IMR-90 (cell line): ENCODE data around the gene CYP17A1.

Source experiments
- CHD1 ChIP-seq: IDR thresholded peaks from 2 replicates; pipeline ENCODE4 v1.6.1; 2012; ENCODE audit warnings: low read depth, low read length, improper control_type of control experiment
- MAZ ChIP-seq: IDR thresholded peaks from 2 replicates; pipeline ENCODE4 v1.6.1; 2012; ENCODE audit warnings: low read depth, mild to moderate bottlenecking, low read length, improper control_type of control experiment, moderate library complexity, borderline replicate concordance
- POLR2A ChIP-seq: IDR thresholded peaks from 2 replicates; pipeline ENCODE4 v1.6.1; 2012; ENCODE audit warnings: mild to moderate bottlenecking, low read depth, low read length
- RFX5 ChIP-seq: IDR thresholded peaks from 2 replicates; pipeline ENCODE4 v1.8.0; 2012; ENCODE audit warnings: low read depth, mild to moderate bottlenecking, low read length, moderate library complexity
- TF ChIP-seq, protein P1 (sequence below): conservative IDR thresholded peaks from 2 replicates; pipeline ENCODE4 v1.5.1; 2012; ENCODE audit warnings: mild to moderate bottlenecking, low read depth, low read length, improper control_type of control experiment
- TF ChIP-seq, protein P2 (sequence below): fragments of 150-350 bp; IDR thresholded peaks from 2 replicates; pipeline ENCODE4 v1.6.1; 2017; ENCODE audit warnings: mild to moderate bottlenecking, antibody characterized with exemption, low read length, low read depth
- TF ChIP-seq, protein P3 (sequence below): fragments of 150-350 bp; IDR thresholded peaks from 2 replicates; pipeline ENCODE4 v1.6.1; 2016; ENCODE audit warnings: low read depth, mild to moderate bottlenecking, low read length, moderate library complexity, borderline replicate concordance

- TF ChIP-seq POLR2A: no peak
- TF ChIP-seq, protein P1, sequence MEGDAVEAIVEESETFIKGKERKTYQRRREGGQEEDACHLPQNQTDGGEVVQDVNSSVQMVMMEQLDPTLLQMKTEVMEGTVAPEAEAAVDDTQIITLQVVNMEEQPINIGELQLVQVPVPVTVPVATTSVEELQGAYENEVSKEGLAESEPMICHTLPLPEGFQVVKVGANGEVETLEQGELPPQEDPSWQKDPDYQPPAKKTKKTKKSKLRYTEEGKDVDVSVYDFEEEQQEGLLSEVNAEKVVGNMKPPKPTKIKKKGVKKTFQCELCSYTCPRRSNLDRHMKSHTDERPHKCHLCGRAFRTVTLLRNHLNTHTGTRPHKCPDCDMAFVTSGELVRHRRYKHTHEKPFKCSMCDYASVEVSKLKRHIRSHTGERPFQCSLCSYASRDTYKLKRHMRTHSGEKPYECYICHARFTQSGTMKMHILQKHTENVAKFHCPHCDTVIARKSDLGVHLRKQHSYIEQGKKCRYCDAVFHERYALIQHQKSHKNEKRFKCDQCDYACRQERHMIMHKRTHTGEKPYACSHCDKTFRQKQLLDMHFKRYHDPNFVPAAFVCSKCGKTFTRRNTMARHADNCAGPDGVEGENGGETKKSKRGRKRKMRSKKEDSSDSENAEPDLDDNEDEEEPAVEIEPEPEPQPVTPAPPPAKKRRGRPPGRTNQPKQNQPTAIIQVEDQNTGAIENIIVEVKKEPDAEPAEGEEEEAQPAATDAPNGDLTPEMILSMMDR: no peak
- TF ChIP-seq, protein P2, sequence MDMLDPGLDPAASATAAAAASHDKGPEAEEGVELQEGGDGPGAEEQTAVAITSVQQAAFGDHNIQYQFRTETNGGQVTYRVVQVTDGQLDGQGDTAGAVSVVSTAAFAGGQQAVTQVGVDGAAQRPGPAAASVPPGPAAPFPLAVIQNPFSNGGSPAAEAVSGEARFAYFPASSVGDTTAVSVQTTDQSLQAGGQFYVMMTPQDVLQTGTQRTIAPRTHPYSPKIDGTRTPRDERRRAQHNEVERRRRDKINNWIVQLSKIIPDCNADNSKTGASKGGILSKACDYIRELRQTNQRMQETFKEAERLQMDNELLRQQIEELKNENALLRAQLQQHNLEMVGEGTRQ: no peak
- TF ChIP-seq MAZ: no peak
- TF ChIP-seq, protein P3, sequence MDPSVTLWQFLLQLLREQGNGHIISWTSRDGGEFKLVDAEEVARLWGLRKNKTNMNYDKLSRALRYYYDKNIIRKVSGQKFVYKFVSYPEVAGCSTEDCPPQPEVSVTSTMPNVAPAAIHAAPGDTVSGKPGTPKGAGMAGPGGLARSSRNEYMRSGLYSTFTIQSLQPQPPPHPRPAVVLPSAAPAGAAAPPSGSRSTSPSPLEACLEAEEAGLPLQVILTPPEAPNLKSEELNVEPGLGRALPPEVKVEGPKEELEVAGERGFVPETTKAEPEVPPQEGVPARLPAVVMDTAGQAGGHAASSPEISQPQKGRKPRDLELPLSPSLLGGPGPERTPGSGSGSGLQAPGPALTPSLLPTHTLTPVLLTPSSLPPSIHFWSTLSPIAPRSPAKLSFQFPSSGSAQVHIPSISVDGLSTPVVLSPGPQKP: no peak
- TF ChIP-seq CHD1: no peak
- TF ChIP-seq RFX5: no peak
Observed at GRCh38 chr10:102834143-102834542, 3.1 kb downstream of the CYP17A1 start.
